Activated naive CD8-positive, alpha-beta T cell treated with anti-CD3 and anti-CD28 coated beads, Interleukin-2, amount 10 ng/mL, durations not matched to agents 7 days and 5 days (primary cell): ENCODE data around the gene MRPL55. TPM values are rescaled to one million over a fixed set of nuclear protein-coding genes. Genes with fewer than 3 reads are reported as not detected.
A peak's percentile ranks its signal among the peaks of the same experiment; 100 is the strongest.

Source experiments
- ATAC-seq: fragments of 150-1000 bp; cut with Tn5 transposase; one replicate; pipeline ENCODE4 v1.10.0; 2021; ENCODE audit warnings: low read depth, moderate library complexity
- POLR2A ChIA-PET: fragments of 350-600 bp; sonication (Branson Sonifier 250); formaldehyde crosslinking; loops from one replicate; lab custom pipeline; 2021; ENCODE audit warnings: antibody characterized with exemption; lab: Charles Lee
- DNase-seq: peaks from one replicate; pipeline ENCODE4 v3.0.0; 2021
- H3K27ac Mint-ChIP-seq: one replicate; pipeline ENCODE4 v1.8.0; 2022; ENCODE audit warnings: mild to moderate bottlenecking, mixed read lengths
- H3K27me3 Mint-ChIP-seq: one replicate; pipeline ENCODE4 v1.8.0; 2022; ENCODE audit warnings: mild to moderate bottlenecking, moderate library complexity, mixed read lengths
- H3K36me3 Mint-ChIP-seq: one replicate; pipeline ENCODE4 v1.8.0; 2021; ENCODE audit warnings: mild to moderate bottlenecking, mixed read lengths
- H3K4me1 Mint-ChIP-seq: one replicate; pipeline ENCODE4 v1.8.0; 2021; ENCODE audit warnings: mixed read lengths
- H3K4me3 Mint-ChIP-seq: one replicate; pipeline ENCODE4 v1.8.0; 2022; ENCODE audit warnings: mild to moderate bottlenecking, moderate library complexity, mixed read lengths
- H3K9me3 Mint-ChIP-seq: one replicate; pipeline ENCODE4 v1.8.0; 2021; ENCODE audit warnings: mixed read lengths
- total RNA-seq, 2 experiments: library from RNA; stranded (reverse); gene quantifications; one replicate each; pipeline ENCODE4 v1.2.3, GENCODE V29; 2021

MRPL55 gene
- total RNA-seq, 2 experiments from 2014 or later, result 53.6 to 53.7 TPM

DNA sequence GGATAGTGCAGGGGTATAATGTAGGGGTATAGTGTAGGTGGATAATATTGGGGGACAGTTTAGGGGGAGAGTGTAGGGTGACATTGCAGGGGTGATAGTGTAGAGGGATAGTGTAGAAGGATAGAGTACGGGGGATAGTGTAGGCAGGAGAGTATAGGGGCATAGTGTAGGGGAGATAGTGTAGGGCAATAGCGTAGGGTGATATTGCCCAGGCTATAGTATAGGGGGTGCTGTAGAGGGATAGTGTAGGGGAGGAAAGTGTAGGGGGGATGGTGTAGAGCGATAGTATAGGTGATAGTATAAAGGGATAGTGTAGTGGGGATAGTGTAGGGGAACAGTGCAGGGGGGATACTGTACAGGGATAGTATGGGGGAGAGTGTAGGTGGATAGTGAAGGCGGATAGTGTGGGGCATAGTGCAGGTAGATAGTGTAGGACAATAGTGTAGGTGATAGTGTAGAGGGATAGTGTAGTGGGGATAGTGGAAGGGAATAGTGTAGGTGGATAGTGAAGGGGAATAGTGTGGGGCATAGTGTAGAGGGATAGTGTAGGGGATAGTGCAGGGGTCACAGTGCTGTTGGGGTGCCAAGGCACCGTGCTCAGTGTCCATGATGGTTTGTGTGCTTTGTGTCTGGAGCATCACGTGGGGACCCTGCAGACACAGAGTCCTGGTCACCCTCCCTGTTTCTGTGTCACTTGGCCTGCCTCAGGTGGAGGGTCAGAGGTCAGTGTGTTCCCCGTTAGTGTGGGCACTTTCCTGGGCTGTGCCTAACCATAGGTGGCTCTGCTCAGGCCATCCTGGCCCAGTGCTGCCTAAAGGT is 37.1 kb downstream of the MRPL55 start:
- no peak overlapping the region for H3K27ac Mint-ChIP-seq
- peaks cover 7% of the 10 kb centered on the region for H3K27me3 Mint-ChIP-seq
- DNase-seq, result no peak
- H3K9me3 Mint-ChIP-seq, result no peaks in the 10 kb centered on the region
- no peak overlapping the region for H3K4me3 Mint-ChIP-seq
- POLR2A ChIA-PET, result no interaction called here
- H3K36me3 Mint-ChIP-seq, result no peaks in the 10 kb centered on the region
- H3K4me1 Mint-ChIP-seq, result peaks cover 2% of the 10 kb centered on the region
- ATAC-seq, result peak; percentile 22

DNA sequence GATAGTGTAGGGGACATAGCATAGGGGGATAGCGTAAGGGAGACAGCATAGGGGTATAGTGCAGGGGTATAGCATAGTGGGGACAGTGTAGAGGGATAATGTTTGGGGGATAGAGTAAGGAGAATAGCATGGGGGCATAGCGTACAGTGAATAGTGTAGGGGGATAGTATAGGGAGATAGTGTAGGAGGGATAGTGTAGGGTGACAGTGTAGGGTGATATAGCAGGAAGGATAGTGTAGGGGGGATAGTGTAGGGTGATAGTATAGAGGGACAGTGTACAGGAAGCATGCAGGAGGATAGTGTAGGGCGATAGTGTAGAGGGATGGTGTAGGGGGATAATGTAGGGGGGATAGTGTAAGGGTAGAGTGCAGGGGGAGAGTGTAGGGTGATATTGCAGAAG is 38.2 kb downstream of the MRPL55 start:
- H3K4me1 Mint-ChIP-seq, result peaks cover 2% of the 10 kb centered on the region
- H3K27me3 Mint-ChIP-seq, result peaks cover 14% of the 10 kb centered on the region
- no peaks in the 10 kb centered on the region for H3K9me3 Mint-ChIP-seq
- DNase-seq (no peak), ATAC-seq (no peak)
- H3K27ac Mint-ChIP-seq, result no peak overlapping the region
- no peaks in the 10 kb centered on the region for H3K36me3 Mint-ChIP-seq
- POLR2A ChIA-PET, result no interaction called here
- no peak overlapping the region for H3K4me3 Mint-ChIP-seq

DNA sequence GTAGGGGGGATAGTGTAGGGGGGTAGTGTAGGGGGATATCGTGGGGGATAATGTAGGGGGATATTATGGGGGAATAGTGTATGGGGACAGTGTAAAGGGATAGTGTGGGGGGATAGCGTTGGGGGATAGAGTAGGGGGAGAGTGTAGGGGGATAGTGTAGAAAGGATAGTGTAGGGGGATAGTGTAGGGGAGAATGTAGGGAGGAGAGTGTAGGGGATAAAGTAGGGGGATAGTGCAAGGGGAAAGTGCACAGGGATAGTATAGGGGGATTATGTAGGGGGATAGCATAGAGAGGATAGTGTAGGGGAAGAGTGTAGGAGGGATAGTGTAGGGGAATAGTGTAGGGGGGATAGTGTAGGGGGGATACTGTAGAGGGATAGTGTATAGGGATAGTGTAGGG is 38.9 kb downstream of the MRPL55 start:
- Mint-ChIP-seq H3K36me3 (no peaks in the 10 kb centered on the region), H3K4me1 (peaks cover 1% of the 10 kb centered on the region)

DNA sequence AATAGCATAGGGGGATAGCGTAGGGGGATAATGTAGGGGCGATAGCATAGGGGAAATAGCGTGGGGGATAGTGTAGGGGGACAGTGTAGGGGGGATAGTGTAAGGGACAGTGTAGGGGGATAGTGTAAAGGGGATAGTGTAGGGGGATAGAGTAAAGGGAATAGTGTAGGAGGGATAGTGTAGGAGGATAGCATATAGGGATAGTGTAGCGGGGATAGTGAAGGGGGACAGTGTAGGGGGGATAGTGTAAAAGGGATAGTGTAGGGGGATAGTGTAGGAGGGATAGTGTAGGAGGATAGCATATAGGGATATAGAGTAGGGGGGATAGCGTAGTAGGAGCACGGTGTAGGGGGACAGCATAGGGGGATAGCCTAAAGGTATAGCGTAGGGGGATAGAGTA is 40.7 kb downstream of the MRPL55 start:
- Mint-ChIP-seq H3K36me3 (no peaks in the 10 kb centered on the region), H3K4me1 (peaks cover 1% of the 10 kb centered on the region), H3K4me3 (no peak overlapping the region), H3K27ac (no peak overlapping the region), H3K27me3 (peaks cover 14% of the 10 kb centered on the region), H3K9me3 (no peaks in the 10 kb centered on the region)
- no peak for DNase-seq
- POLR2A ChIA-PET, result no interaction called here
- no peak for ATAC-seq

More for the DNA sequence above, 38.9 kb downstream of the MRPL55 start:
- Mint-ChIP-seq H3K4me3 (no peak overlapping the region), H3K27me3 (peaks cover 14% of the 10 kb centered on the region), H3K27ac (no peak overlapping the region), H3K9me3 (no peaks in the 10 kb centered on the region)
- DNase-seq (no peak), ATAC-seq (no peak)
- POLR2A ChIA-PET, result no interaction called here

DNA sequence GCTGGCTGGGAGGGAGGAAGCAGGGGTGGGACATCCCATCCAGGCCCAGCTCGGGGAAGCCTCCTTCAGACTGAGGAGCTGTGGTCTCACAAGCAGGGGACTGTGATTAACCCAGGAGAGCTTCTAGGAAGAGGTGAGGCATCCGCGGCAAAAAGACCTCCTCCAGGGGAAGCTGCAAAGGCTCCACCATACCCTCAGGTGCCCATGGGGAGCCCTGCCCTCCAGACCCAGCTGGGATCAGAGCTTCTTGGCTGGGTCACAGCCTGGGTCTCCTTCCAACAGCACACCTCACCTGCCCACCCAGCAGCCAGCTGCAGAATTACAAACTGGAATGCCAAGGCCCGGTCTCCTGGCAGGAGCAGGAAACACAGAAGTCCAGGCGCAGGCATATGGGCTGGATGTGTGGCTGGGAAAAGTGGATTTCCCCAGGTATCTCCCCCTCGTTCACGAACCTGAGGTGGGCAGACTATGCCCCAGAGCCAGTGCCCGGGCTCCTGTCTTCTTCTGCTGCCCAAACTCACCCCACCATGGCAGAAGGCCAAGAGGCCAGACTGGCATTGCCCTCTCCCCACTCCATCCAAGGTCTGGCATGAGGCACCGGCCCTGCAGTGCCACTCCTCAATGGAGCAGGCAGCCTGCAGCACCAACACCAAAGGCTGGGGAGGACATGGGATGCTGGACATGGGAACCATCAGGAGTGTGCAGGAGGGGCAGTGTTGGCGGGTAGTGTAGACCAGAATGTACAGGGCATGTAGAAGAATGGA is 42.0 kb downstream of the MRPL55 start:
- ATAC-seq (no peak), DNase-seq (no peak)
- H3K27me3 Mint-ChIP-seq, result peaks cover 14% of the 10 kb centered on the region
- peaks cover 1% of the 10 kb centered on the region for H3K4me1 Mint-ChIP-seq
- no peaks in the 10 kb centered on the region for H3K36me3 Mint-ChIP-seq
- H3K27ac Mint-ChIP-seq, result no peak overlapping the region
- H3K4me3 Mint-ChIP-seq, result no peak overlapping the region
- POLR2A ChIA-PET, result interaction anchor here (0.7 kb wide), 1 partner anchor 8 kb away, joined by 3 read pairs; no protein-coding TSS in a partner anchor
- no peaks in the 10 kb centered on the region for H3K9me3 Mint-ChIP-seq

DNA sequence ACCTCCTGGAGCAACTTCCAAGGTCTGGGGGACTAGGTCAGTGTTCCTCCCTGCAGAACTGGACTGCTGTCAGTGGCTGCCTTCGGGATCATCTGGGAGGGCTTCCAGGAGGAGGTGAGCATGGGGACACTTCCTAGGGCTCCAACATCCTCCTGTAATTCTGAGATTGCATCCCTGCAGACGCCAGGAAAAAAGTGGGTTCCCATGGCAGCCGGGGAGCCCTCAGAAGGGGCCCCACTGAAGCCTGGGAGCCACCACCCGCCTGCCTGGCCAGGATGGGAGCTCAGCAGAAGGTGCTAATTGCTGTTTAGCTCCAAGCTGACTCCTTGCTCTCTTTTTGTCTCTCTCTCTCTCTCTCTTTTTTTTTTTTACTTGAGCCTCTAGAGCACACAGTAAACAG is 42.7 kb downstream of the MRPL55 start:
- DNase-seq (no peak), ATAC-seq (no peak)
- H3K27ac Mint-ChIP-seq, result no peak overlapping the region
- no peak overlapping the region for H3K4me3 Mint-ChIP-seq
- no peaks in the 10 kb centered on the region for H3K36me3 Mint-ChIP-seq
- no peaks in the 10 kb centered on the region for H3K9me3 Mint-ChIP-seq
- peaks cover 1% of the 10 kb centered on the region for H3K4me1 Mint-ChIP-seq
- H3K27me3 Mint-ChIP-seq, result peaks cover 10% of the 10 kb centered on the region
- POLR2A ChIA-PET, result interaction anchor here (0.7 kb wide), 1 partner anchor 8 kb away, joined by 3 read pairs; no protein-coding TSS in a partner anchor

DNA sequence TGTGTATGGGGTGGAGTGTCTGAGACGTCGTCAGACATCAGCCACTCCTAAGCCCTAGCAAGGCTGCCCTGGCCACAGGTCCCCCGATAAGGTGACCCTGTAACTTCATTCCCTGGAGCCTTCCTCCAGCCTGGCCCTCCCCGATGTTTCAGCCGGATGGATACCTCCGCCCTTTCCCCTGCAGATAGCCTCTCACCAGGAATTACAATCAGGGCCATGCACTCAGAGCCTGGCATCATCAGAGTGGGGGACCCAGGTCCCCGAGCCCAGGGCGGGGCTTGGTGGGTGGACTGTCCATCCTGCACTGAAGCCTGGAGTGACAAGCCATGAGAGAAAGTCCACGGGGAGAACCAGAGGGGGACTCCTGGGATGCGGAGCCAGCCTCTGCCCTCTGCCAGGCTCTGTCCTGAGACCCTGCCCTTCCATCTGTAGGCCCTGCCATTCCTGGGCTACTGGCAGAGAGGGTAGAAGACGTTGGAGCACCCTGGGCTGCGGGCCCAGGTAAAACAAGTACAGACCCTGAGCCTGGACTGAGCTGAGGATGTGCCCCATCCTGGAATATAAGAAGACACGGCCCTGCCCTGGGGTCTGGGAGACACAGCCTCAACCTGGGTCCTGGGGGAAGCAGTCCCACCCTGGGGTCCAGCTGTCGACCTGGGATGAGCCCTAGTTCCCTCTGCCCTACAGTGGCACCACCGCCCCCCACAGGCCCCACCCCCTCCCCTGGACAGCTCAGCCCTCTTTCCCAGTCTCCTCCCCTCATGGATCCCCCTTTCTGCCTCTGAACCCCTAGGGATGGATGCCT is 43.4 kb downstream of the MRPL55 start:
- ATAC-seq, result no peak
- DNase-seq, result no peak
- POLR2A ChIA-PET, result interaction anchor here (0.7 kb wide), 1 partner anchor 7 kb away, joined by 3 read pairs; no protein-coding TSS in a partner anchor
- Mint-ChIP-seq H3K4me1 (peaks cover 3% of the 10 kb centered on the region), H3K27ac (no peak overlapping the region), H3K4me3 (no peak overlapping the region), H3K27me3 (peaks cover 17% of the 10 kb centered on the region), H3K9me3 (no peaks in the 10 kb centered on the region), H3K36me3 (no peaks in the 10 kb centered on the region)

DNA sequence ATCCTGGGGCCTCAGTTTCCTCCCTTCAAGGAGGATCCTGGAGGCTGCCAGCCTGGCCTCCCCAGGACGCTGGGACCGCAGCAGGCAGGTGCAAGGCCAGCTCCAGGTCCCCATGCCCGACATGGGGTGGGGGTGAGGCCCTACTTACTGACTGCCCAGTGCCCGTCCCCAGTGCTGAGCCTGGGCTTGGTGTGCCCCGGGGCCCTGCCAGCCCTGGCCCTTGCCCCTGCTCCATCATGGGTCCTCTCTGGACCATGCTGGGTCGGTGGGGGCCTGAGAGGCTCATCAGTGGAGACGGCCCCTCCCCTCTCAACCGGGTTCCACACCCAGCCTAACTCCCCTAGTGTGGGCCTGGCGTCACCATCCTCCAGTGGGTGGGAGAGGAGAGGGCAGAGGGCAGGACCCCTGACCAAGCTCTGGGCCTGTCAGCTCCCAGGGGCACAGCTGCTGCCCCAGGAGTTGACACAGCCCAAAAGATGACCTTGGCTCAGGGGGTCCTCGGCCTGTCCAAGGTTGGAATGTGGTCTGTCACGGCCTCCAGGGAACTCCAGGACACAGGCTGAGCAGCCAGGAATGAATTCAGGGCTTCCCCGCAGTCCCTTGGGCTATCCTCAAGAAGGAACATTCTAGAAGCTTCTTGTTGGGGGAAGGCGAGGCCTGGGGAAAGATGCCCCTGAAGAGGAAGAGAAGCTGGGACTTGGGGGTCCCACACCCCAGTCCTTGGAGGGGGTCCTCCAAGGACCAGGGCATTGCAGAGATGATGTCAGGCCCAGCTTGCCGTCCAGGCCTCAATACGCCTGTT is 44.2 kb downstream of the MRPL55 start:
- POLR2A ChIA-PET, result no interaction called here
- no peak for DNase-seq
- H3K36me3 Mint-ChIP-seq, result no peaks in the 10 kb centered on the region

DNA sequence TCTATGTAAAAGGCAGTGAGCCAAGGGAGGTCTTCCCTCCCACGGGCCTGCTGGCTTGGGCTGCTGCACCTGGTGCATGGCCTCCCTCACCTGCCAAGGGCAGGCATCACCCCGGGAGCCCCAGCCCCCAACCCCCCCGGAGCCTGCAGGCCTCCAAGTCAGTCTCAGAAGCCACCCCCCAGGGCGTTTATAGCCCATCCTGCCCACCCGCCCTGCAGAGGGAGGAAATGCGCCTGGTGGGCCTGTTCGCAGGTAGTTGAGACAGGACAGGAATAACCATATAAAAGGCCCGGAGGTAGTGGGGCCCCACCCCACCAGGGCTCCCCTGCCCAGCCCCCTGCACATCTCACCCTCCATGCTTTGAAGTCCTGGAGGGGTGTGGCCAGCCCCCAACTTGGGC is 44.8 kb downstream of the MRPL55 start:
- POLR2A ChIA-PET, result no interaction called here
- ATAC-seq (no peak), DNase-seq (no peak)
- no peak overlapping the region for H3K4me3 Mint-ChIP-seq
- peaks cover 3% of the 10 kb centered on the region for H3K4me1 Mint-ChIP-seq
- peaks cover 22% of the 10 kb centered on the region for H3K27me3 Mint-ChIP-seq
- H3K9me3 Mint-ChIP-seq, result no peaks in the 10 kb centered on the region
- no peak overlapping the region for H3K27ac Mint-ChIP-seq
- H3K36me3 Mint-ChIP-seq, result no peaks in the 10 kb centered on the region

More for the DNA sequence above, 44.2 kb downstream of the MRPL55 start:
- Mint-ChIP-seq H3K27ac (no peak overlapping the region), H3K27me3 (peaks cover 20% of the 10 kb centered on the region), H3K4me1 (peaks cover 3% of the 10 kb centered on the region), H3K9me3 (no peaks in the 10 kb centered on the region), H3K4me3 (no peak overlapping the region)
- ATAC-seq, result no peak

DNA sequence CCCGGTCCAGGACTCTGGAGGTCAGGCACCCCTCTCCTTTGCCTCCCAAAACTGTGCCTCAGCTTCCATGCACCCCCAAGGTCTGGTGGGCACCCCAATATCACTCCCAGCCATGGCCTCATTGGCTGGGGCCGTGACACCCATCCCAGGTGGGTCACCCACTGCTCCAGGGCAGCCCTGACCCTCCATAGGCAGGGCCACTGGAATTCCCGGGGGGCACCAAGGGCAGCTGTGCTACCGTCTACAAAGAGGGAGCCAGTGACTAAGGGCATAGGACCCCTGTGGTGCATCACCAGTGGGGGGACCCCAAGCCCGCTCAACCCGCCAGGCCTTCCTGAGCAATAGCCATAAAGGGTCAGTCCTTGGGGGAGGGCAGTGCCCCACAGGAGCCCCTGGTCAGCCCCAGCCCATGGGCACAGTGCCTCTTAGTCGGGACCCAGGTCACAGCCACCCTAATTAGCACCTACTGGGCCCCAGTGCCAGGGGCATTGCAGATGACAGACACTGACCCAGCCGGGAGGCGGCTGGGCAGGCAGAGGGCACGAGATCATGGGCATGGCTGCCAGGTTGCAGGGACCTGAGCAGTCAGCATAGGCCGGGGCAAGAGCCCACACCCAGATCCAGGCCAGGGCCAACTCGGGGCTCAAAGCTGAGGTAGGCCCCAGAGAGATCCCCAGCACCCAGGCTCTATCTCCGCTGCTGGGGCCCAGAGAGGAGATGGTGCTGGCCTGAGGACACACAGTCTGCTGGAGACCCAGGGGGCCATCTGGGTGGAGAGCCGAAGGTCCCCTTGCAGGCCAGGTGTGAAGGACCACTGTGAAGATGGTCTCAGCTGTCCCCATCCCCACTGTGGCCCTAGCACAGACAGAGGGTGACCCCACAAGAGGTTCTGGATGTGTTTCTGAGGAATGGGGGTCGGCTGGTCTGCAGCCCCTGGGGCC is 45.6 kb downstream of the MRPL55 start:
- Mint-ChIP-seq H3K27ac (no peak overlapping the region), H3K36me3 (no peaks in the 10 kb centered on the region), H3K4me1 (peaks cover 3% of the 10 kb centered on the region), H3K9me3 (no peaks in the 10 kb centered on the region), H3K27me3 (peaks cover 23% of the 10 kb centered on the region), H3K4me3 (no peak overlapping the region)
- POLR2A ChIA-PET, result no interaction called here
- ATAC-seq (no peak), DNase-seq (no peak)

DNA sequence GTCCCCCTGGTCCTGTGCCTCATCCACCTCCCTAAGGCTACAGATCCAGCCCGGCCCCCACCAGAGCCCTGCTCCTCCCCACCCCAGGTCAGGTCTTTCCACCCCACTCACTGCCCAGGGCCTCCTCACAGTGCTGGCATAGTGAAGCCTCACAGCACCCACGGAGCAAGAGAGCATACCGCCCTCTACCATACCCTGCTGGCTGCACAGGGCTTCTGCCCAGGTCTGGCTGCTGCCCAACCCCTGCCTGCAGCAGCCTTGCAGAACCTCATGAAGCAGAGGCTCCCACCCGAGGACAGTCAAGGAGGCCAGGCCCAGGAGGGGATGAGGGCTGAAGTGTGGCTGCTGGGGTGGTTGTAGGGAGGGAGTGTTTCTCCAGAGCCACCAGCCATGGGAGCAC is 46.3 kb downstream of the MRPL55 start:
- peaks cover 3% of the 10 kb centered on the region for H3K4me1 Mint-ChIP-seq
- no peaks in the 10 kb centered on the region for H3K9me3 Mint-ChIP-seq
- peaks cover 30% of the 10 kb centered on the region for H3K27me3 Mint-ChIP-seq
- POLR2A ChIA-PET, result no interaction called here
- no peak overlapping the region for H3K4me3 Mint-ChIP-seq
- no peak overlapping the region for H3K27ac Mint-ChIP-seq
- no peaks in the 10 kb centered on the region for H3K36me3 Mint-ChIP-seq
- DNase-seq (no peak), ATAC-seq (no peak)
